ENCODE results near the gene ANKRD28.

The ANKRD28 gene

GRCh38 chr3:15660055-15660935 lies 137.5 kb downstream of the ANKRD28 start:
- no peak for DNase-seq (ENCODE audit: low read depth)

DNA sequence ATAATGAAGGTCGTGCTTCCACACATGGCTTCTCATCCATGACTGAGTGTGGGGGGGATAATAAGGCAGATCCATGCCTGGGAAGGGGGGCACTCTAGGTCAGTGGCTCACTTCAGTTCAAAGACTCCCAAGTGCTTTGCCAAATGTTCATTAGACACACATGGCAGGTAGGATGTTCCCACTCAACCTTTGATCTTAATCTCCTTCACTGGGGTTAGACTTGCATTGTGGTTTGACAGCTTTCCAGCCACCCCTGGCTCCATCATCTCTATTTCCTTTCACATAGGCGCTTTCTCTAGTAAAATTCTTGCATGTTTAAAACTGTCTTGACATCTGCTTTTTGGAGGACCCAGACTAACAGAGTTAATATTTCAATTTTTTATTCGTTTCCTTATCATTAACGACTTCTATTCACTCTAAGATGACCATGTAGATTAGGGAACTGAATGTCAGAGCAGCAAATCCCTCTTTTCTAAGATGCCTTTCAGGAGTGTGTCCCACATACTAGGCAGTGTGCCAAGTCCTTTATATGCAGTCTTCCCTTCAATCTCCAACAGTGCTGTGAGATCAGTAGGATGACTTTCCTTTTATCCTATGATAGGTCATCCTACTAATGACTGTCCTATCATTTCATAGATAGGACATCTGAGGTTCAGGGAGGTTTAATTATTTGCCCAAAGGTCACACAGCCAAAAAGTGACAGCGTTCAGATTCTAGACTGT lies 138.4 kb downstream of the ANKRD28 start:
- no peak for DNase-seq (ENCODE audit: low read depth)

DNA sequence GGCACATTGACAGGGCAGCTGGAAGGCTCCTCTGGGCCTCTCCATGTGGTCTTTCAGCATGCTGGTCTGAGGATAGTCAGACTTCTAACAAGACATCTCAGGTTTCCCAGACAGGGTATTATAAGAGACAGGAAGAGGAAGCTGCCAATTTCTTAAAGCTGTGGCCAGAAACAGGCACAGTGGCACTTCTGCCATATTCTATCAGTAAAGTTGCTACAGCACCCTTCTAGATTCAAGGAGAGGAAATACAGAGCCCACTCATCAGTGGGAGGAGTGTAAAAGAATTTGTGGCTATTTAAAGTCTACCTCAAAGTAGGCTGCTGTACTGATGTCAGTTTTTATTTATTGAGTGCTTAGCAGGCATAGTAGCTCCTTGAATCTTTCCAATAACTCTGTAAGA lies 140.8 kb downstream of the ANKRD28 start:
- DNase-seq (ENCODE audit: low read depth) = no peak

- no peak for DNase-seq (ENCODE audit: low read depth)
Measured at GRCh38 chr3:15656342-15656741, 141.4 kb downstream of the ANKRD28 start.

- DNase-seq (ENCODE audit: low read depth) = no peak
Measured at GRCh38 chr3:15654891-15655290, 142.9 kb downstream of the ANKRD28 start.

DNA sequence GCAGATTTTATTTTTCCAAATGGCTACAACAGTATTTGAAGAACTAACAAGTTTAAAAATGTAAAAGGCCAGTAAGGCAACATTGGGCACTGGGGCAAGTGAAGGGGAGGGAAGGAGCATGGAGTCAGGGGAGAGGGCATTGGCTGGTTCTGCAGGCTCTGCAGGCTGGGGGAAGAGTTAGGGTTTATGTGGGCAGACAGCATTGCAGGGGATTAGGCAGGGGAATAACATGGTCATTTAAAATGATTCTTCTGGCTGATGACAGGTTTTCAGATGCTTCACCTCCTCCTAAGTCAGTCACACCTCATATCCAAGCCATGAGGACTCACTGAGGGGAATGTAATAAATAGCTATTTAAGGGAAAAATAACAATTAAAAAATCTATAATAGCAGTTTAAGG lies 143.7 kb downstream of the ANKRD28 start:
- no peak for DNase-seq (ENCODE audit: low read depth)

- no peak for DNase-seq (ENCODE audit: low read depth)
Measured at GRCh38 chr3:15653321-15653720, 144.5 kb downstream of the ANKRD28 start.

DNA sequence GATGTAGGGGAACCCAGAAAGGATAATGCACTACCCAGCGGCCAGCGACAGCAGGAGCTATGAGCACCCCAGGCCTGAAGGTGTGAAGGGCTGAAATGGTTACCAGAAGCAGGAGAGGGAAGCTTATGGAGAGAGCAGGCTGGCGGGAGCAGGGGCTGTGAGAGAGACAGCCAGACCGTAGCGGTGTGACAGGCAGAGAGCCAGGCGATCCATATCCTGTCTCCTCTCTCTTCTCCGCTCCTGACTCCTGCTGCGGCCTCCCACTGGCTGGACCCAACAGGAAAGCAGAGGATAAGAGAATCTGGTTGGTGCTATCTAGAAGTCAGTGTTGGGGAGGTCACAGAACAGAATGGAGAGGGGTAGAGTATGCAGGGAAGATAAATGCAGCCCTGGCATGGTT lies 146.4 kb downstream of the ANKRD28 start:
- DNase-seq (ENCODE audit: low read depth) = no peak

- no peak for DNase-seq (ENCODE audit: low read depth)
Measured at GRCh38 chr3:15649858-15650257, 147.9 kb downstream of the ANKRD28 start.

DNA sequence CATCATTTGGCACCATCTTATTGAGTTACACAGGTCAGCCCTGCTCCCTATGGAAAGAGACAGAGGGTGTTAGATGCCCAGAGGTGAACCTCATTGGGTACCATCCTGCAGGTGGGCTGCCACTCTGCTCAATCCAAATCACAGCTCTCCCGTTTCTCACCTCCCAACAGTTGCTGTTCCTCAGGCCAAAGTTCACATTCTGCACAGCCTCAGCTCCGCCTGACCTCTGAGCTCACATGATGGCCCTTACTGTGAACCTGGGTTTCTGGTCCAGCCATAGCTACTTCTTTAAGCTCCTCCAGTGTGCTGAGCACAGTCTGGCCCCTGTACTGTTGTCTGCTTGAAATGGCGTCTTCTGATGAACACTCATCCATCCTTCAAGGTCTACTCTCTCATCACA lies 148.4 kb downstream of the ANKRD28 start:
- DNase-seq (ENCODE audit: low read depth) = no peak

DNA sequence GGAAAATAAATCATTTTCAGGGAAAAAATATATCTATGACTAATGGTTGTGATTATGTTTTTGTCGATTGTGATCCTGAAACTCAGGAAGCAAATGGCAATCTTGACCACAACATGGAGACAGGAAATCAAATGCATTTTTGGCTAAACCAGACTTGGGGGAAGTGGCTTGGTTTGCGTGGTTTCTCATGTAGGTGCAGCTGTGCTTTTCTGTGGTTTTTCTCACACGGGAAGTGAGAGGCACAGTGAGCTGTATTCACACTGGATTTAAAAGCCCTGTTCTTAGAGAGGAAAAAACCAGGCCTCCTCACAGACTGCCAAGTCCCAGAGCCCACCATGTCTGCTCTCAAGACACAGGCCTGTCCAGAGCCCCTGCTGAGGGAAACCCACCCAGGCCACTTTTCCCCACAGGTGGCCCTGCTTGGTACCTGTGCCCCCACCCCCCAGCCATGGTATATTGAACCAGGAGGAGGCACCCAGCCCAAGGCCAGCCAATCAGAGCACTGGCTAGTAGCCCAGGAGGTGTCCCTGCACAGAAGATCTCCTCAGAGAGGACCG lies 150.1 kb downstream of the ANKRD28 start:
- DNase-seq (ENCODE audit: low read depth) = peak; percentile 93

DNA sequence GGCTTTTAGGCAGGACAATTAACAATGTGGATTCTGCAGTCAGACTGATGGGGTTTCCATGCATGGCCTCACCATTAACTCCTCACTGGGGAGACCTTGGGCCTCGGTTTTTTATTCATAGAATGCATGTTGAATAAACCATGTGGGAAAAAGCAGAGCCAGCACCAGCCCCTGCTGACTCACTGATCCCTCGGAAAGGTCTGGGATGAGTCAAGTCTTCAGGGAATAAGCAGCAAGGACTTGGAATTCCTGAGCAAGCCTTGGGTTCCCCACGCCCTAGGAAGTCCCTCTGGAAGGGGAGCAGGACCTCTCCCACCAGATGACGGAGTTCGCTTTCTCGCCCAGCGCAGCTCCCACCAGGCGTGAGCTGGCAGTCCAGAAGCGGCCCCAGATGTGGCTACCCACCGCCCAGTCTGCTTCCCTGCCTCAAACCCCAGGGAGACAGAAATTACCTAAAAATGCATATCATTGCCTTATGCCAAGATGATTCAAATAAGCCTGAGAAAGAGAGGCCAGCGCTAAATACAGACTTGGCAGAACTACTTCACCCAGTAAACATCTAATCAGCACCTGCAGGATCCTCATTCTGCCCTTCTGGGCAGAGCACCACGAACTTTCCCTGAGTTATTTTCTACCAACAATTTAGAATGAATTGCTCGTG lies 150.8 kb downstream of the ANKRD28 start:
- peak; percentile 99 for DNase-seq (ENCODE audit: low read depth)

DNA sequence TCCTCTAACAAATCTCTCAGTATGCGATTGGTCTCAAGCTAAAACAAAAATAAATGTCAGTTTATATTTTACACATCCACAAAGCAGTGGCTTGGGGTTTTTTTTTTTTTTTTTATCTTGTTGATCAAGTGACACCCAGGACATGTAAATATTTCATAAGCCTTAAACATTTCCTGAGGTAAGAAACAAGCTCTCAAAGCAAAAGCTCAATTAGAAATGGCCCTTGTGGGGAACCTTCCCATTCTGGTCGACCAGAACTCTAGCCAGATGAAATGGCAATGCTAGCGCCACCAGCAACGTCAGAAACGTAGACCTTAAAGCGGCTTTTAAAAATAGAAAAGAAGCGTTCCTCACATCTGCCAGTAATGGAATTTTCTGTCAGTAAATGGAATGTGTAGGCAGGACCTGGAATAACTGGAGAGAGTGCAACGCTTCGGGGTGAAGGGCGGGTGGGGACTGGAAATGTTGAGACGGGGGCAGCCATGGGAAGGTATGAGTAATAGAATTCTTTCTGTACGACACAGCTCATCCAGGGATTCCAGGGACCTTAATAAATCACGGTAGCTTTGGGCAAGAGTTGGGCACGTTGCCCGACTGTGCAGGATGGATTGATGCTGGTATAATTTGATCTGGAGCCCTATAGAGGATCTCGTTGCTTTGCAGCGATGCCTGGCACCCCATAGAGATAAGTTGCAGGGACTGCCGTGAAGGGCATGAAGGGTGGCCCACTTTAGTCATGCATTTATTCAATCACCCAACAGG lies 151.9 kb downstream of the ANKRD28 start:
- peak; percentile 76 for DNase-seq (ENCODE audit: low read depth)

GRCh38 chr3:15645246-15645645 lies 152.5 kb downstream of the ANKRD28 start:
- DNase-seq (ENCODE audit: low read depth) = no peak

DNA sequence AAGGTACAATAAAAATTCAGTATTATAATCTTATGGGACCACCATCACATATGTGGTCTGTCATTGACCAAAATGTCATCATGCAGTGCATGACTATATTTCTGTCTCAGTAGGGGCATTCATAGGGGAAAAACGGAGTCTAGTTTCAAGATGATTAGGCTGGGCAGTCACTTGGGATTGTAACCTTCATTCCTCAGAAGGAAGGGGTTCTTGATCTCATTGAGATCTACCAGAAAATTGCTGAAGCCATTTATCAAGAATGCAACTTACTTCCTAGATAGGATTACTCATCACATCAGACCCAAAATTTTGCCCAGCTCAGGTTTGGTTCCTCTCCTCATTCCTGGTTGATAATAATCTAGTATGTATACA lies 158.9 kb downstream of the ANKRD28 start:
- no peak for DNase-seq (ENCODE audit: low read depth)

DNA sequence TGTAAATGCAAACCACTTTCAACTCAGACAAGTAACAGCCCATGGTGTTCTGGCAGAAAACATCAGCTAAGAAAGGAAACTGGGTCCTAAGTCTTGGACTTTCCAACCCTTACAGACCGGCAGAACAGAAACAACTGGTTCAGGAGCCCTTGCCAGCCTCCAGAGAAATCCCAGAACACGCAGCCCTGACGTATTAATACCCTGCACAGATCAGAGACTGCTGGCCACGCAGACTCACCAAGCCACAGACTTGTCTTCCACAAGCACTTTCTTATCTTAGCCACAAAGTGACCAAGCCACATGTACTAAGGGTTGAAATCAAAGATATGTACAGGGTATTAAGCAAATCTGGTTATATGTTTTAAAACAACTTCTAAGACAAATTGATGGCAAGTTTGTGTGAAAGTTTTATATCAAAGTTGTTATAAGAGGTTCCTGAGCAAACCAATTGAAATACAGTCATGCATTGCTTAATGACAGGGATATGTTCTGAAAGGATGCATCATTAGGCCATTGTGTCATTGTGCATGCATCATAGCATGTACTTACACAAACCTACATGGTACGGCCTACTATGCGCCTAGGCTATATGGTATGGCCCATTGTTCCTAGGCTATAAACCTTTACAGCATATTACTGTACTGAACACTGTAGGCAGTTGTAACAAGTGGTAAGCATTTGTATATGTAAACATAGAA lies 159.4 kb downstream of the ANKRD28 start:
- DNase-seq (ENCODE audit: low read depth) = no peak

- no peak for DNase-seq (ENCODE audit: low read depth)
Measured at GRCh38 chr3:15637131-15637951, 160.4 kb downstream of the ANKRD28 start.

- DNase-seq (ENCODE audit: low read depth) = peak; percentile 90
Measured at GRCh38 chr3:15636028-15636709, 161.6 kb downstream of the ANKRD28 start.

GRCh38 chr3:15635121-15635661 lies 162.6 kb downstream of the ANKRD28 start:
- peak; percentile 84 for DNase-seq (ENCODE audit: low read depth)

All from GM04503 (cell line).